GM21367 (cell line): ENCODE results near the gene TYRP1.

Source experiments
- ATAC-seq: cut with Tn5 transposase; IDR thresholded peaks from one replicate; pipeline ENCODE4 v1.9.1; 2021; ENCODE audit not compliant: unreplicated experiment

TYRP1 gene

GRCh38 chr9:12730198-12730597 is 37.0 kb downstream of the TYRP1 start:
- ATAC-seq = no peak

GRCh38 chr9:12730927-12731326 is 37.7 kb downstream of the TYRP1 start:
- ATAC-seq = no peak

GRCh38 chr9:12732971-12733370 is 39.8 kb downstream of the TYRP1 start:
- no peak for ATAC-seq

- ATAC-seq = no peak
These were observed 42.5 kb downstream of the TYRP1 start for GRCh38 chr9:12735665-12736064.

- no peak for ATAC-seq
These were observed 44.7 kb downstream of the TYRP1 start for GRCh38 chr9:12737871-12738270.

- no peak for ATAC-seq
These were observed 45.9 kb downstream of the TYRP1 start for GRCh38 chr9:12739014-12739652.

GRCh38 chr9:12740845-12741244 is 47.7 kb downstream of the TYRP1 start:
- no peak for ATAC-seq

GRCh38 chr9:12748016-12748415 is 54.8 kb downstream of the TYRP1 start:
- no peak for ATAC-seq

GRCh38 chr9:12748954-12749353 is 55.8 kb downstream of the TYRP1 start:
- ATAC-seq = no peak

GRCh38 chr9:12753931-12754330 is 60.7 kb downstream of the TYRP1 start:
- ATAC-seq = no peak

- ATAC-seq = no peak
These were observed 66.6 kb downstream of the TYRP1 start for GRCh38 chr9:12759761-12760160.
